ENCODE data around the gene LBHD2. TPM values are rescaled to one million over a fixed set of nuclear protein-coding genes. Genes with fewer than 3 reads are reported as not detected.

The LBHD2 gene
- total RNA-seq, 1 donor from 2014 or later = not detected

DNA sequence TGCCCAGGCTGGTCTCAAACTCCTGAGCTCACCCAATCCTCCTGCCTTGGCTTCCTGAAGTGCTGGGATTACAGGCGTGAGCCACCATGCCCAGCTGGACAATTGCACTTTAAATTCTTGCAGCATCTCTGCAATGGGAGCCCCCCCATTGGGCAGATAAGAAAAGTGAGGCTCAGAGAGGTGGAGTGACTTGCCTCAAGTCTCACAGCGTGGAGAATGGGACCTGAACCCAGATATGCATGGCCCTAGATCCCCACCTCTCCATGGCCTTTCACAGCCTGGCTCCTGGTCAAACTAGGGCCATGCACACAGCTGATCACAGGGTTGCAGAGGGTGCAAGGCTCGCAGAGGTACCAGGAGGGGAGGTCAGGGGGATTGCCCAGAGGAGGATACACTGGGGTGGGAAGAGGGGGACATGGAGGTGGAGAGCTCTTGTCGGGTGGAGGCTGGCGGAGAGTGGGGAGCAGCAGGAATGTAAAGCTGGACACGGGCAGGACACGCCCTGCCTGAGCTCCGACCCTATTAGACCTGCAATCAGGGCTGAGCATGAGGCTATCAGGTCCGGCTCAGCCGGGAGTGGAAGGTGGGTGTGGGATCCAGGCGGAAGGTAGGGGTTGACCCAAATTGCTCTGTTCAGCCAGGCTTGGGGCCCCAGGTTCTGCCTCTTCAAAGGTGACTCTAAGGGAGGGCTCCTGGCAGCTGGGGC, 17.4 kb downstream of the LBHD2 start:
- peaks cover 35% of the 10 kb centered on the region for H3K4me1 ChIP-seq
- no peaks in the 10 kb centered on the region for H3K9me3 ChIP-seq
- no peaks in the 10 kb centered on the region for H3K36me3 ChIP-seq
- TF ChIP-seq, protein P1, sequence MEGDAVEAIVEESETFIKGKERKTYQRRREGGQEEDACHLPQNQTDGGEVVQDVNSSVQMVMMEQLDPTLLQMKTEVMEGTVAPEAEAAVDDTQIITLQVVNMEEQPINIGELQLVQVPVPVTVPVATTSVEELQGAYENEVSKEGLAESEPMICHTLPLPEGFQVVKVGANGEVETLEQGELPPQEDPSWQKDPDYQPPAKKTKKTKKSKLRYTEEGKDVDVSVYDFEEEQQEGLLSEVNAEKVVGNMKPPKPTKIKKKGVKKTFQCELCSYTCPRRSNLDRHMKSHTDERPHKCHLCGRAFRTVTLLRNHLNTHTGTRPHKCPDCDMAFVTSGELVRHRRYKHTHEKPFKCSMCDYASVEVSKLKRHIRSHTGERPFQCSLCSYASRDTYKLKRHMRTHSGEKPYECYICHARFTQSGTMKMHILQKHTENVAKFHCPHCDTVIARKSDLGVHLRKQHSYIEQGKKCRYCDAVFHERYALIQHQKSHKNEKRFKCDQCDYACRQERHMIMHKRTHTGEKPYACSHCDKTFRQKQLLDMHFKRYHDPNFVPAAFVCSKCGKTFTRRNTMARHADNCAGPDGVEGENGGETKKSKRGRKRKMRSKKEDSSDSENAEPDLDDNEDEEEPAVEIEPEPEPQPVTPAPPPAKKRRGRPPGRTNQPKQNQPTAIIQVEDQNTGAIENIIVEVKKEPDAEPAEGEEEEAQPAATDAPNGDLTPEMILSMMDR (IDR thresholded peaks at IDR 0.05) = no peak
- TF ChIP-seq POLR2A (IDR thresholded peaks at IDR 0.05) = no peak
- TF ChIP-seq POLR2AphosphoS5 (IDR thresholded peaks at IDR 0.05; ENCODE audit: insufficient read depth in 1 of 2, low read depth in 1 of 2) = no peak
- H3K27me3 ChIP-seq = peaks cover 25% of the 10 kb centered on the region
- DNase-seq (ENCODE audit: extremely low spot score in 2 of 2) = no peak
- intact Hi-C loops (cut with DNase I) = loop anchor here (5.0 kb wide), 1 partner anchor 86 kb away; no protein-coding TSS in a partner anchor
- H3K4me3 ChIP-seq = no peak overlapping the region
- H3K27ac ChIP-seq = no peak overlapping the region

DNA sequence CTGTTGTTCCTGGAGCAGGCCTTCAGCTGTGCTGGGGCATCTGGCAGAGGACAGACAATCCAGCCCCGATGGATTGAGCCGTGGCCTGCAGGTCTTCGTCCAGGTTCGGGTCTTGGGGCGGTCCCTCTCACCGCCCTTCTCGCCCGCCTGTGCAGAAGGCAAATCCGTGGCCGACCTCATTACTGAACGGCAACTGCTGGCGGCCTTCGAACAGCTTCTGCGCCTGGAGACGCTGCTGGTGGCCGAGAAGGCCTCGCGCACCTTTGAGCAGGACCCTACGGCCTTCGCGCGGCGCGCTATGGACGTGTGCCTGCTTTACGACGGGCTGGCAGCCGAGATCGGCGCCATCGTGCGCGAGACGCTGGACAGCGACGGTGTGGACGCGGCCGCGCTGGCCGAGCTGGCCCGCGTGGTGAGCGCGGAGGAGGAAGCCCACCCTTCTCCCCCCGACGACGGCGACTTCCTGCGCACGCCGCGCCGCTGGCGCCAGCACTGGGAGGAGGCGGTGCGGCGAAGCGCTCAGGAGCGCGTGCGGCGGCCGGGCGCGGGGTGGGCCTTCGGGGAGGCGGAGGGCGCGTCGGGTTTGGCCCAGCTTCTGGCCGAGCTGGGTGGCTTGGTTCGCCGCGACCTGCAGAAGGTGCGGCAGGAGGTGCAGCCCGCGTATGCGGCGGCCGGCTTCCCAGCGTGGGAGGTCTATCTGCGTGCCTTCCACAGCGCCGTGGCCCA, 18.1 kb downstream of the LBHD2 start:
- Histone ChIP-seq H3K27ac (no peak overlapping the region), H3K36me3 (no peaks in the 10 kb centered on the region), H3K9me3 (no peaks in the 10 kb centered on the region), H3K4me1 (peaks cover 35% of the 10 kb centered on the region), H3K4me3 (peak overlapping the region in 1 of 2 donors; percentile 12), H3K27me3 (peaks cover 25% of the 10 kb centered on the region)
- no peak for DNase-seq (ENCODE audit: extremely low spot score in 2 of 2)
- intact Hi-C loops (cut with DNase I) = loop anchor here (5.0 kb wide), 1 partner anchor 85 kb away; no protein-coding TSS in a partner anchor
- TF ChIP-seq POLR2A (IDR thresholded peaks at IDR 0.05) (no peak), POLR2AphosphoS5 (IDR thresholded peaks at IDR 0.05; ENCODE audit: insufficient read depth in 1 of 2, low read depth in 1 of 2) (no peak)
- TF ChIP-seq, protein P1 (IDR thresholded peaks at IDR 0.05) = no peak

DNA sequence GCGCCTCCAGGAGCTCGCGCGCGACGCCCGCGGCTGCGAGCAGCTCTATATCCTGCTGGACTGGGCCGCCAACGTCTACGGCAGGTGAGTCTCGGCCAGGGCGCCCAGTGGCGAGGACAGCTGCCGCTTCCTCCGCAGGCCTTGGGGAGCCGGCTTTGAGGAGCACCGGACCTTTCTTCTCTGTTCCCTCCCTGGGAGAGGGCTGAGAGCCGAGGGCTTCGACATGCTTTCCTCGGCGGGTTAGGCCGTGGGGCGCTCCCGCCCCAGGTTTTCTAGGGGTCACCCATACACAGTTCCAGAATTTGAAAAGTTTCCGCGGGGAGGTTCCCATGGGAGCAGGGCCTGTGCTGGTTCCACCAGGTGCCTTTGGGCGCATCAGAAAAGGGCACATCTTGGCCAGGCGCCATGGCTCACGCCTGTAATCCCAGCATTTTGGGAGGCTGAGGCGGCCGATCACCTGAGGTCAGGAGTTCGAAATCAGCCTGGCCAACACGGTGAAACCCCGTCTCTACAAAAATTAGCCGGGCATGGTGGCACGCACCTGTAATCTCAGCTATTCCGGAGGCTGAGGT, 18.8 kb downstream of the LBHD2 start:
- TF ChIP-seq POLR2A (IDR thresholded peaks at IDR 0.05) (no peak), POLR2AphosphoS5 (IDR thresholded peaks at IDR 0.05; ENCODE audit: insufficient read depth in 1 of 2, low read depth in 1 of 2) (no peak)
- TF ChIP-seq, protein P1 (IDR thresholded peaks at IDR 0.05) = no peak
- Histone ChIP-seq H3K9me3 (no peaks in the 10 kb centered on the region), H3K4me3 (peak overlapping the region in 1 of 2 donors; percentile 12), H3K4me1 (peaks cover 35% of the 10 kb centered on the region), H3K36me3 (no peaks in the 10 kb centered on the region), H3K27ac (no peak overlapping the region), H3K27me3 (peaks cover 25% of the 10 kb centered on the region)
- DNase-seq (ENCODE audit: extremely low spot score in 2 of 2) = no peak
- intact Hi-C loops (cut with DNase I) = loop anchor here (5.0 kb wide), 1 partner anchor 85 kb away; no protein-coding TSS in a partner anchor

DNA sequence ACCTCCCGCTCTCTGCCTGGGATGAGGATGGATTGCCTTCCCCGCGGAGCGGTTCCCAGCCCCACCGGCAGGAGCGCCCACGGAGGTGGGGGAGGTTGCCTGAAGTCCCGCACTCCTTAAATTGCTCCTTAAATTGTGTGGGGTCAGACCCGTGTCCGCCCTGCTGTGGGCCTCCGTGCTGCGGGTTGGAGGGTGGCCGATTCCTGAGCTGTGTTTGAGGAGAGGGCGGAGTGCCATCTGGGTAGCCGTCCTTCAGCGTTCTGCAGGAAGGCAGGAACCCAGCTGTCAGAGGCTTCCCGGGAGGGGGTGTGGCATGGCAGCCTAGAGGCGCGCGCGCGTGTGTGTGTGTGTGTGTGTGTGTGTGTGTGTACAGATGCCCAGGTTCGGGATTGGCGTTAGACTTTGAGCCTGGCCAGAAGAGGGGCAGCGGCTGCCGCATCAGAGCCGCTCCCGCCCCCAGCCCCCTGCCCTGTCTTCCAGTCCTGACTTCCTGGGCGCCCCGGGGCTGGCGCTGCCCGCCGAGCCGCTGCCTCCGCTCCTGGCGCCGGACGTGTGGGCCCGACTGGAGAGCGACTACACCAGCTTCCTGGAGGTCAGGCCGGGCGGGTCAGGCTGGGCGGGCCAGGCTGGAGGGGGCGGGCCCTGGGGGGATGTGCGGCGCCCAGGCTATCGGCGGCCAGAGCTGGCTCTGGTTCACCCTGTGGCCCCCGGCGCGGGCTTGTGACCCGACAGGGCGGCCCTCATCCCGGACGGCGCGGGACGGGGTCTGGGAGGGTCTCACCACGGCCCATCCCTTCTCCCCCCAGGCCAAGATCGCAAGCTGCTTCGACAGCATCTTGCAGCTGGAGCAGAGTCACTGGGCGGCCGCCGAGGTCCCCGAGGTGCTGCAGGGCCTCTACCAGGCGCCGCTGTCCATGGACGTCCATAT, 19.7 kb downstream of the LBHD2 start:
- Histone ChIP-seq H3K27ac (no peak overlapping the region), H3K4me1 (peaks cover 38% of the 10 kb centered on the region), H3K9me3 (no peaks in the 10 kb centered on the region), H3K4me3 (peak overlapping the region; percentile 20 to 24), H3K27me3 (peaks cover 25% of the 10 kb centered on the region), H3K36me3 (no peaks in the 10 kb centered on the region)
- intact Hi-C loops (cut with DNase I) = loop anchor here (5.0 kb wide), 1 partner anchor 84 kb away; no protein-coding TSS in a partner anchor
- TF ChIP-seq POLR2AphosphoS5 (IDR thresholded peaks at IDR 0.05; ENCODE audit: insufficient read depth in 1 of 2, low read depth in 1 of 2) = no peak
- TF ChIP-seq, protein P1 (IDR thresholded peaks at IDR 0.05) = peak in 1 of 3 experiments; percentile 23
- DNase-seq (ENCODE audit: extremely low spot score in 2 of 2) = no peak

Data from vagina (tissue), 2 donors.